Lower lobe of right lung (tissue), 2 donors: Measurements from ENCODE around the gene ASIC2. TPM values are rescaled to one million over a fixed set of nuclear protein-coding genes. Genes with fewer than 3 reads are reported as not detected.
A peak's percentile ranks its signal among the peaks of the same experiment; 100 is the strongest.

ENCODE experiments used
- ATAC-seq, 2 donors: fragments of 200-7000 bp; cut with Tn5 transposase; one replicate each; pipeline ENCODE4 v1.9.1; 2020 to 2022; ENCODE audit warnings: mild to moderate bottlenecking in 2 of 2, moderate library complexity in 2 of 2
- DNase-seq: peaks from one replicate; pipeline ENCODE4 v3.0.0-alpha.2; 2020
- H3K27ac ChIP-seq: fragments of 200-600 bp; one replicate; pipeline ENCODE4 v1.8.0; 2022
- H3K27me3 ChIP-seq: fragments of 200-600 bp; one replicate; pipeline ENCODE4 v1.8.0; 2022; ENCODE audit warnings: low read depth
- H3K36me3 ChIP-seq: fragments of 200-600 bp; one replicate; pipeline ENCODE4 v1.8.0; 2022; ENCODE audit warnings: mild to moderate bottlenecking
- H3K4me1 ChIP-seq: fragments of 200-600 bp; one replicate; pipeline ENCODE4 v1.8.0; 2022
- H3K4me3 ChIP-seq: fragments of 200-600 bp; one replicate; pipeline ENCODE4 v1.8.0; 2022; ENCODE audit warnings: mild to moderate bottlenecking
- H3K9me3 ChIP-seq: fragments of 200-600 bp; one replicate; pipeline ENCODE4 v1.8.0; 2022
- intact Hi-C: fragments of 100-400 bp; cut with DNase I; formaldehyde crosslinking; loops from one replicate; pipeline ENCODE4 v1.11.0; 2022
- total RNA-seq: library from RNA; stranded (reverse); fragmentation: NEBNext Ultra II Directional; extraction: Animal tissue kit (Norgen Biotek cat#: 25700); gene quantifications from one replicate; pipeline ENCODE4 v1.2.1, GENCODE V29; 2021
- TF ChIP-seq, protein P1 (sequence below): fragments of 200-600 bp; IDR thresholded peaks from one replicate; pipeline ENCODE4 v1.8.0; 2022; ENCODE audit warnings: antibody characterized with exemption, mild to moderate bottlenecking
- donor health status: DM: no; HTN: yes; CAD: no; lungs with severe emphysema.

ASIC2 gene
- total RNA-seq, 1 donor from 2014 or later, result not detected

DNA sequence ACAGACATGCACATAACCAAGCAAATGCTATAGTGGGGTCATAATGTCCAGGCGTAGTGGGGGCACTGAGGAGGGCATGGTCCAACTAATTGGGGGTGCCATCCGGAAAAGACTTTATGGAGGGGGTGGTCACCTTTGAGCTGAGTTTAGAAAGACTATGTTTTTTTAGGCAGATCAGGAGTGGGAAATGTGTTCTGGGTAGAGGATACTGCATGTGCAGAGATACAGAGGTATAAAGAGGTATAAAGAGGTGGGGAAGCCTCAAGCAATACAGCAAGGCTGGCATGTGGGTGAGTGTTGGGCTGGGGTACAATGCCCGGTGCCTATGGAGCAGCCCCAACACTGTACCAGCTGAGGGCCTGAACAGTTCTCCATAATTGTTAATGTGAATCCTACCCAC is 248.3 kb downstream of the ASIC2 start:
- ATAC-seq, result no peak
- Histone ChIP-seq H3K4me1 (no peaks in the 10 kb centered on the region), H3K27ac (no peak overlapping the region), H3K9me3 (no peaks in the 10 kb centered on the region), H3K36me3 (no peaks in the 10 kb centered on the region), H3K4me3 (no peak overlapping the region), H3K27me3 (no peaks in the 10 kb centered on the region)
- intact Hi-C loops, result no loop called here
- TF ChIP-seq, protein P1, sequence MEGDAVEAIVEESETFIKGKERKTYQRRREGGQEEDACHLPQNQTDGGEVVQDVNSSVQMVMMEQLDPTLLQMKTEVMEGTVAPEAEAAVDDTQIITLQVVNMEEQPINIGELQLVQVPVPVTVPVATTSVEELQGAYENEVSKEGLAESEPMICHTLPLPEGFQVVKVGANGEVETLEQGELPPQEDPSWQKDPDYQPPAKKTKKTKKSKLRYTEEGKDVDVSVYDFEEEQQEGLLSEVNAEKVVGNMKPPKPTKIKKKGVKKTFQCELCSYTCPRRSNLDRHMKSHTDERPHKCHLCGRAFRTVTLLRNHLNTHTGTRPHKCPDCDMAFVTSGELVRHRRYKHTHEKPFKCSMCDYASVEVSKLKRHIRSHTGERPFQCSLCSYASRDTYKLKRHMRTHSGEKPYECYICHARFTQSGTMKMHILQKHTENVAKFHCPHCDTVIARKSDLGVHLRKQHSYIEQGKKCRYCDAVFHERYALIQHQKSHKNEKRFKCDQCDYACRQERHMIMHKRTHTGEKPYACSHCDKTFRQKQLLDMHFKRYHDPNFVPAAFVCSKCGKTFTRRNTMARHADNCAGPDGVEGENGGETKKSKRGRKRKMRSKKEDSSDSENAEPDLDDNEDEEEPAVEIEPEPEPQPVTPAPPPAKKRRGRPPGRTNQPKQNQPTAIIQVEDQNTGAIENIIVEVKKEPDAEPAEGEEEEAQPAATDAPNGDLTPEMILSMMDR, result no peak
- no peak for DNase-seq

DNA sequence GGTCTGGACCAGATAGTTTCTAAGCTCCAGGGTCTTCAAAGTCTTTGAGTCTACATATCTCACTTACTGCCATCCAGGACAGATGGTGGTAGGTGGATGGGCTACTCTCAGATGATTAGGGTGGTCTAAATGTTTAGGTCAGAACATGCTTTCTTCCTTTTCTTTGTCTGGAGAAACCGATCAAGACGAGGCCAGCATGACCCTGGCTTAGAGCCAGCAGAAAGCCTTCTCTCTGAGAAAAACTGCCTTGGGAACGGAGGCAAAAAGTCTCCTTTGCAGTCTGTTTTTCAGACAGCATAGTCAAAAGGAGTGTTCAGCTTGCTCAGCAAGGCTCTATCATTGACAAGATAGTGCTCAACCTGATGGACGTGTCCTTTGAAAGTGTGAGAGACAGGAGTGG is 252.6 kb downstream of the ASIC2 start:
- Histone ChIP-seq H3K36me3 (no peaks in the 10 kb centered on the region), H3K27me3 (peaks cover 20% of the 10 kb centered on the region), H3K9me3 (no peaks in the 10 kb centered on the region), H3K4me3 (no peak overlapping the region), H3K27ac (peak overlapping the region; percentile 36), H3K4me1 (peaks cover 8% of the 10 kb centered on the region)
- no peak for ATAC-seq
- intact Hi-C loops, result no loop called here
- TF ChIP-seq, protein P1, result no peak
- DNase-seq, result no peak

DNA sequence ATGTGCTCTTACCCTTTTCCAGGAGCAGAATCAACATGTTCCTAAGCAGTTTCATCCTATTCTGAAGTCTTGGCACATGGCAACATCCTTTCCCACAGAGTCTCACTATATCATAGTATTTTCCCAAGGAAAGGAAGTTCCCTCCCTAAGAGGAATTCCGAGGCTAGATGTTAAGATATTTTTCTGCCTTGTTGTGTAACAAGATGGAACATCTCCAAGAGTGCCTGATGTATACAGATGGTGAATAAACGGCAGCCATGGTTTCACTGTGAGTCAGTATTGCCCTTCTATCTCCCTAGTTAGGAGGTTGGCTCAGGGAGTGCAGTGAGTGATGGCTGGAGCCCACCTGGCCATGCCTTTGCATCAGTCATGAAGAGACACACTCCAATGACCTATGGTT is 253.2 kb downstream of the ASIC2 start:
- H3K36me3 ChIP-seq, result no peaks in the 10 kb centered on the region
- intact Hi-C loops, result no loop called here
- H3K9me3 ChIP-seq, result no peaks in the 10 kb centered on the region
- no peak overlapping the region for H3K4me3 ChIP-seq
- ATAC-seq (peak in 1 of 2 donors; percentile 26), DNase-seq (no peak)
- peak overlapping the region; percentile 36 for H3K27ac ChIP-seq
- H3K27me3 ChIP-seq, result peaks cover 22% of the 10 kb centered on the region
- TF ChIP-seq, protein P1, result no peak
- H3K4me1 ChIP-seq, result peaks cover 8% of the 10 kb centered on the region

DNA sequence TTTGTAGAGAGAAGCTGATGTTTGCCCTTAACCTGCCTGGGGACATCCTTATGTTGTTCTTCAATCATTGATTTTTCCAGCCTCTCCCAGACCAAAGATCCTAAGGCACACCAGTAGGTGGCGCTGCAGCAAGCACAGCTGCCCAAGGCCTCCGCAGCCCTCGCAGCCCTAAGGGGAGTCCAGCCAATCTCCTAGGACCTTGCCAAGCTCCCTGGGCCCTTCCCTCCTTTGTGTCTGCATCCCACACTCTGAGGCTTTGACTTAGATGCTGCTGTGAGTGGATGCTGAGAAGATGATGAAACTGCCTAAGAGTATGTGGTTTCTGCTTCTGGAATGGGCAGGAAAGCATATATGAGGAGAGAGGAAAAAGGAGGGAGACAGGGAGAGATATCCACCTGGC is 254.4 kb downstream of the ASIC2 start:
- peaks cover 26% of the 10 kb centered on the region for H3K27me3 ChIP-seq
- H3K27ac ChIP-seq, result no peak overlapping the region
- ATAC-seq, result peak; percentile 57 to 75
- TF ChIP-seq, protein P1, result peak; percentile 58
- H3K4me3 ChIP-seq, result no peak overlapping the region
- intact Hi-C loops, result no loop called here
- H3K9me3 ChIP-seq, result no peaks in the 10 kb centered on the region
- DNase-seq, result no peak
- H3K36me3 ChIP-seq, result no peaks in the 10 kb centered on the region
- H3K4me1 ChIP-seq, result peaks cover 8% of the 10 kb centered on the region

DNA sequence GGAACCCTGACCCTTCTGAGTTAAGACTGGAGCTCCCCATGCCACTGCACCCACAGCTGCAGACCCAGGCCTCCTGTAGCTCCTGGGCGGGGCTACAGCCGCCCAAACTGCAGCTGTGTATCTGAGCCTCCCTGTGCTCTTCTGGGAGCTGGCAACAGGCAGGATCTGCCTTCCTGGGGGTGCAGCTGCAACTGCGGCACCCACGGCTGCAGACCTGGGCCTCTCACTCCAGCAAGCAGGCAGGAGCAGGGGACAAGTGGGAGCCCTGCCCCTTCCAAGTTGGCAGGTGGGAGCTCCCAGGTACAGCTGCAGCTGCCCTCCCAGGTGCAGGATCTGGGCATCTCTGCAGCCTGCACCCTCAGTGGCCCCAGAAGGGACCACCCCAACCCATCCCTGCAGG is 259.9 kb downstream of the ASIC2 start:
- TF ChIP-seq, protein P1, result no peak
- no peak overlapping the region for H3K27ac ChIP-seq
- H3K4me1 ChIP-seq, result no peaks in the 10 kb centered on the region
- no peak for DNase-seq
- H3K36me3 ChIP-seq, result no peaks in the 10 kb centered on the region
- peaks cover 25% of the 10 kb centered on the region for H3K27me3 ChIP-seq
- intact Hi-C loops, result no loop called here
- no peaks in the 10 kb centered on the region for H3K9me3 ChIP-seq
- no peak overlapping the region for H3K4me3 ChIP-seq
- no peak for ATAC-seq

DNA sequence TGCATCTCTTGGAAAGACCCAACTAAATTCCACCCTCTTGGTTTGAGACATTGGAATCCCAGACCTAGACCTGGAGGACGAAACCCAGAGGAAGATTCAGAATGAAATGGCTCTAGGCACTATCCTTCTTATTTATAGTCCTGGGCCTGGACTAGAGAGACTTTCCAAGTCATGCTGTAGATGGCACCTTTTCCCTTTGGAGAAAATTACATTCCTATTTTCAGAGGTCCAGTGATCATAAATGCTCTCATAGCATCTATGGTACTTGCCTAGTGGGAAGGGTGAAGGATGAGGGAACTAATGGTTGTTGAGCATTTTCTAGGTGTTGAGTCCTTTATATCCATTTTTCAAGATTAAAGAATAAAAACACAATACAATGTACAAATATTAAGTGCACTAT is 264.3 kb downstream of the ASIC2 start:
- no peak for ATAC-seq
- peaks cover 6% of the 10 kb centered on the region for H3K27me3 ChIP-seq
- TF ChIP-seq, protein P1, result no peak
- no peaks in the 10 kb centered on the region for H3K4me1 ChIP-seq
- DNase-seq, result no peak
- H3K9me3 ChIP-seq, result no peaks in the 10 kb centered on the region
- no peaks in the 10 kb centered on the region for H3K36me3 ChIP-seq
- no peak overlapping the region for H3K4me3 ChIP-seq
- no peak overlapping the region for H3K27ac ChIP-seq
- intact Hi-C loops, result no loop called here
